Suprapubic skin (tissue), 4 donors: Measurements from ENCODE around the gene EID2. TPM values are rescaled to one million over a fixed set of nuclear protein-coding genes. Genes with fewer than 3 reads are reported as not detected.

Experiments used
- DNase-seq, 2 donors: peaks; one replicate each; pipeline ENCODE4 v3.0.0-alpha.2; 2019; ENCODE audit warnings: low spot score in 2 of 2
- H3K27ac ChIP-seq: fragments of 200-600 bp; sonication (generic); one replicate; pipeline ENCODE4 v1.5.1; 2019
- H3K27me3 ChIP-seq: fragments of 200-600 bp; sonication (generic); one replicate; pipeline ENCODE4 v1.5.1; 2019
- H3K36me3 ChIP-seq: fragments of 200-600 bp; sonication (generic); one replicate; pipeline ENCODE4 v1.5.1; 2019
- H3K4me1 ChIP-seq: fragments of 200-600 bp; sonication (generic); one replicate; pipeline ENCODE4 v1.5.1; 2019
- H3K4me3 ChIP-seq: fragments of 200-600 bp; sonication (generic); one replicate; pipeline ENCODE4 v1.5.1; 2019; ENCODE audit warnings: mild to moderate bottlenecking
- H3K9me3 ChIP-seq: fragments of 200-600 bp; sonication (generic); one replicate; pipeline ENCODE4 v1.5.1; 2019
- CTCF ChIP-seq, 2 donors: fragments of 200-600 bp in 1 of 2; fragments of 450-650 bp in 1 of 2; sonication (generic) in 1 of 2; IDR thresholded peaks; one replicate each; pipeline ENCODE4 v1.5.1; 2016 to 2019; ENCODE audit warnings: antibody characterized with exemption in 2 of 2, mild to moderate bottlenecking in 1 of 2, moderate library complexity in 1 of 2
- EP300 ChIP-seq: sonication (generic); formaldehyde crosslinking; IDR thresholded peaks from one replicate; pipeline ENCODE4 v1.6.1; 2017; ENCODE audit warnings: antibody characterized with exemption
- POLR2A ChIP-seq, 2 donors: fragments of 450-650 bp; IDR thresholded peaks; one replicate each; pipeline ENCODE4 v1.6.1; 2017; ENCODE audit warnings: antibody characterized with exemption in 2 of 2, mild to moderate bottlenecking in 2 of 2, moderate library complexity in 2 of 2
- POLR2AphosphoS5 ChIP-seq, 3 donors: sonication (generic); formaldehyde crosslinking; IDR thresholded peaks; one replicate each; pipeline ENCODE4 v1.6.1; 2017; ENCODE audit warnings: antibody characterized with exemption in 3 of 3
- WGBS: methylation state at CpG from one replicate; pipeline ENCODE4 v1.1.5; 2018; 5-methylcytosine and 5-hydroxymethylcytosine counted together
- total RNA-seq, 4 donors: library from RNA; depleted of rRNA; stranded (reverse); fragments of >200 nt; gene quantifications; one replicate each; pipeline ENCODE4 v1.1.0, GENCODE V29; 2016

EID2 gene, protein sequence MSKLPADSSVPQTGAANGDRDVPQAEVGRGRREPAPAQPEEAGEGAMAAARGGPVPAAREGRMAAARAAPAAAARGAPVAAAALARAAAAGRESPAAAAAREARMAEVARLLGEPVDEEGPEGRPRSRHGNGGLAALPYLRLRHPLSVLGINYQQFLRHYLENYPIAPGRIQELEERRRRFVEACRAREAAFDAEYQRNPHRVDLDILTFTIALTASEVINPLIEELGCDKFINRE
- total RNA-seq = 10 to 100 TPM in 2 of 4 donors, 1 to 10 TPM in 2; 7.5 to 14.5 (median 12.1) TPM

DNA sequence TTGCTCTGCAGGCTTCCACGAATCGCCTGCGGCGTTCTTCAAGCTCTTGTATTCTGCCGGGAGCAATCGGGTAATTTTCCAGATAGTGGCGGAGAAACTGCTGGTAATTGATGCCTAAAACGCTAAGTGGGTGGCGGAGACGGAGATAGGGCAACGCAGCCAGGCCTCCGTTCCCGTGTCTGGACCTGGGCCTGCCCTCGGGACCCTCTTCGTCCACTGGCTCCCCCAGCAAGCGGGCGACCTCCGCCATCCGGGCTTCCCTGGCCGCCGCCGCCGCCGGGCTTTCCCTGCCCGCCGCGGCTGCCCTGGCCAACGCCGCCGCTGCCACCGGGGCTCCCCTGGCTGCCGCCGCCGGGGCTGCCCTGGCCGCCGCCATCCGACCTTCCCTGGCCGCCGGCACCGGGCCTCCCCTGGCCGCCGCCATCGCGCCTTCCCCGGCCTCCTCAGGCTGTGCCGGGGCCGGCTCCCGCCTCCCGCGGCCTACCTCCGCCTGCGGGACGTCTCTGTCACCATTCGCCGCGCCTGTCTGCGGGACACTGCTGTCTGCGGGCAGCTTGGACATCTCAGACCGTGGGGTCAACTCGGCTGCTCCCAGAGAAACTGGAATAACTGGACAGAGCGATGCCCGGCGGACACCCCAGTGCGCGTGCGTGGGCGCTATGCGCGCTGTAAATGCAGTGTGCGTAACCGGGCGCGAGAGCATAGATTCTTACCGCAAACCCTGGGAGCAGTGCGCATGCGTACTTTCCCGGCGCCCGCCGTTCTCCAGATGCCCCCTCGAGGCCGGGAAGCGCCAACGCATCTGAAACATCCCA is at the start of gene EID2:
Gene EID2, minus strand, starts transcription at position 644 of the 815 bp plus-strand sequence. Its CDS starts 82 bp downstream, at position 562.
- peak; percentile 97 for DNase-seq
- Histone ChIP-seq H3K4me1 (peaks cover 24% of the 10 kb centered on the region), H3K27me3 (no peaks in the 10 kb centered on the region), H3K4me3 (peak within 1 kb of the TSS; percentile 89), H3K36me3 (no peaks in the 10 kb centered on the region), H3K9me3 (no peaks in the 10 kb centered on the region), H3K27ac (peak within 1 kb of the TSS; percentile 94)
- peak; percentile 37 to 62 (median 60) for TF ChIP-seq POLR2AphosphoS5 (IDR thresholded peaks at IDR 0.05)
- no peak for TF ChIP-seq EP300
- peak; percentile 48 to 79 for TF ChIP-seq POLR2A (IDR thresholded peaks at IDR 0.05)
- peak; percentile 79 to 92 for TF ChIP-seq CTCF (IDR thresholded peaks at IDR 0.05)
- WGBS = 2% methylated on average over 22 of the region's 84 CpGs

DNA sequence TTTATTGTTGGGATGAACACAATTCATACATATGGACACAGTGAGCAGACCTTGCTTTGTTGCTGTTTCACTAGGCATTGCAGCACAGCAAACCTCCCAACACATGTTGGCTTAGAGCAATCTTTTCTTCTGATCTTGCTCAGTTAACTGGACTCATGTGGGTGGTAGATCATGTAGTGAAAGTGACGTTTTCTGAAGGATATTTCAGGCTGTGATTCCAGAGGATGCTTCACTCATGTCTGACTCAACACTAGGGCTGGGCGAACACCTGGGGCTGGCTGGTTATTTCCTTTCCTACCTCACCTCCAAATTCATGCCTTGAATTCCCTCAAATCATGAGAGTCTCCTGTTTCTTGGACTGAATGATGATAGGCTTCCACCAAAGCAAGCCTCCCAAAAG is 48.1 kb upstream of the EID2 start:
- WGBS = 30% methylated on average over 2 of the region's 2 CpGs
- no peaks in the 10 kb centered on the region for H3K9me3 ChIP-seq
- H3K4me1 ChIP-seq = no peaks in the 10 kb centered on the region
- no peak for DNase-seq
- TF ChIP-seq CTCF (IDR thresholded peaks at IDR 0.05) (no peak), POLR2A (IDR thresholded peaks at IDR 0.05) (no peak), EP300 (no peak), POLR2AphosphoS5 (IDR thresholded peaks at IDR 0.05) (no peak)
- no peak overlapping the region for H3K4me3 ChIP-seq
- no peak overlapping the region for H3K27ac ChIP-seq
- peaks cover 12% of the 10 kb centered on the region for H3K27me3 ChIP-seq
- H3K36me3 ChIP-seq = no peaks in the 10 kb centered on the region

DNA sequence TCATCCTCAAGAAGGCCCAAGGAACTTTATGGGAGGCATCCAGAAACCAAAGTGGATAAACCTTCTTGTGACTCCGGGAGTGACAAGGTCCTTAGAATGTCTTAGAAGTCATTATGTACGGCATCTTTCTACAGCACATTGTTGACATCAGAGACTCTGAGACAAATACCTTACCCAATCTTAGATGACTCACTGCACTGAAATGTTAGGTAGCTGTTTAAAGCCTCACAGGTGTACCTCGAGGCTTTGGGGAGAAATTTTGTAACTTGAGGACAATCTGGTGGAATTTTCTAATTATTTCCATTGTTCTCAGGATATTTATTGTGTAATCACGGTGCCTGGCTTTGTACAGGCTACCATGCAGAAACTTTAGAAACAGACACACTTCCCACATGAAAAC is 47.5 kb upstream of the EID2 start:
- Histone ChIP-seq H3K9me3 (no peaks in the 10 kb centered on the region), H3K4me1 (no peaks in the 10 kb centered on the region), H3K27me3 (peaks cover 12% of the 10 kb centered on the region), H3K4me3 (no peak overlapping the region), H3K27ac (no peak overlapping the region), H3K36me3 (no peaks in the 10 kb centered on the region)
- no peak for TF ChIP-seq CTCF (IDR thresholded peaks at IDR 0.05)
- TF ChIP-seq POLR2A (IDR thresholded peaks at IDR 0.05) = no peak
- no peak for TF ChIP-seq EP300
- no peak for TF ChIP-seq POLR2AphosphoS5 (IDR thresholded peaks at IDR 0.05)
- DNase-seq = no peak
- 72% methylated on average over 4 of the region's 4 CpGs for WGBS

DNA sequence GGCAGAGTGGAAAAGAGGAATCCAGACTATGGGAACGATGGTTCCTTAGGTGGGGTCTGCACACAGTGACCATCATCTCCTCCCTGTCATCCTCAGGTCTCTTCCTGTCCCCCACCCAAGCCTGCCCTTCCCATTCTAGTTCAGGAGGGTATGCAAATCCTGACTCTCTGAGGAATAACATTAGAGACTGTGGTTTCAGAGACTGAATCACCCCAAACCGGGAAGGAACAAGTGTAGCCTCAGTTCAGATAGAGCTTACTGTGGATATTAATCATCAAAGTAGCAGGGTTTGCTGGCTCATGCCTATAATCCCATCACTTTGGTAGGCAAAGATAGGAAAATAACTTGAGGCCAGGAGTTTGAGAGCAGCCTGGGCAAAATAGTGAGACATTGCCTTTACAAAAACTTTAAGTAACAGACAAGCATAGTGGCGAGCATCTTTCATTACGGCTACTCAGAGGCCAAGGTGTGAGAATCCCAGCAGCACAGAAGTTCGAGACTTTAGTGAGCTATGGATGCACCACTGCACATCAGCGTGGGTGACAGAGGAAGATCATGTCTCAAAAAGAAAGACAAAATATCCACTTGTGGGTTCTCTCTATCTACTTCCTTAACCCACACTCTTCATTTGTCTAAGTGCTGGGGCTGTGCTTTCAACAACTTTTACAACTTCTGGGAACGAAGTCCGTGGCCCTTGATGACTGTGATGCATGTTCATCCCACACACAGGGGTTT is 43.1 kb upstream of the EID2 start:
- Histone ChIP-seq H3K4me1 (no peaks in the 10 kb centered on the region), H3K9me3 (no peaks in the 10 kb centered on the region), H3K36me3 (no peaks in the 10 kb centered on the region), H3K4me3 (no peak overlapping the region), H3K27ac (no peak overlapping the region), H3K27me3 (peaks cover 8% of the 10 kb centered on the region)
- TF ChIP-seq POLR2A (IDR thresholded peaks at IDR 0.05) (no peak), EP300 (no peak), CTCF (IDR thresholded peaks at IDR 0.05) (no peak), POLR2AphosphoS5 (IDR thresholded peaks at IDR 0.05) (no peak)
- 71% methylated on average over 8 of the region's 8 CpGs for WGBS
- no peak for DNase-seq
